ENCODE results near the gene CARD10. TPM values are rescaled to one million over a fixed set of nuclear protein-coding genes. Genes with fewer than 3 reads are reported as not detected.
"Not testable (repeated sequence)": the region's sequence is repeated elsewhere in the genome, so short reads cannot be mapped to it uniquely, and the experiment has no call there.

CARD10 gene
- total and polyA plus RNA-seq, 2 donors: 4.5 to 16.6 TPM

- not testable (repeated sequence) for H3K4me1 ChIP-seq (ENCODE audit: insufficient read depth); DNase-seq (ENCODE audit: extremely low spot score); H3K36me3 ChIP-seq (ENCODE audit: insufficient read depth); H3K27ac ChIP-seq (ENCODE audit: low read depth); H3K4me3 ChIP-seq (ENCODE audit: low read depth, low read length)
- 91% methylated on average over 9 of the region's 9 CpGs for WGBS
These were observed 8.7 kb upstream of the CARD10 start for GRCh38 chr22:37527952-37528351.

DNA sequence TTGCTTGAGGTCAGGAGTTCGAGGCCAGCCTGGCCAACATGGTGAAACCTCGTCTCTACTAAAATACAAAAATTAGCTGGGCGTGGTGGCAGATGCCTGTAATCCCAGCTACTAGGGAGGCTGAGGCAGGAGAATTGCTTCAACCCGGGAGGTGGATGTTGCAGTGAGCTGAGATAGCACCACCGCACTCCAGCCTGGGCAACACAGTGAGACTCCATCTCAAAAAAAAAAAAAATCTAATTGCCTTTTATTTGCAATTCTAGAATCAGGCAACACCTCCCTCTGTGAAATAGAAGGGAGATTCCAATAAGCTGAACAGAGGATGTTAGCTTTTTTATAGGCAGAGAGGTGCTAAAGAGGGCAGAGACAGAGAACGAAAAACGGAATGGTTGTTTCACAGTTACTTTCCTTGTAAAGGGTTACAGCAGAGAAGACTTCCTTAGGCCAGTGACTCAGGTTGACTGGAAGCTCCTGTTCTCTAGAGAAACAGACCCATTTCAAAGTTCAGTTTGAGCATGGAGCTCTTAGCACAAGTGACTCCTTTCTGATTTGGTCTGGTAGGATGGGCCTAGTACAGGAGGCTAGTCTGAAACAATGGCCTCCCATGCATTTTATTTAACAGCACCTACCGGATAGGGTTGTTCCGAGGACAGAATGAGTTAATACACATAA is 8.0 kb upstream of the CARD10 start:
- H3K4me3 ChIP-seq (ENCODE audit: low read depth, low read length); H3K27ac ChIP-seq (ENCODE audit: low read depth); H3K4me1 ChIP-seq (ENCODE audit: insufficient read depth); DNase-seq (ENCODE audit: extremely low spot score); H3K36me3 ChIP-seq (ENCODE audit: insufficient read depth): not testable (repeated sequence)
- WGBS: 94% methylated on average over 9 of the region's 9 CpGs

DNA sequence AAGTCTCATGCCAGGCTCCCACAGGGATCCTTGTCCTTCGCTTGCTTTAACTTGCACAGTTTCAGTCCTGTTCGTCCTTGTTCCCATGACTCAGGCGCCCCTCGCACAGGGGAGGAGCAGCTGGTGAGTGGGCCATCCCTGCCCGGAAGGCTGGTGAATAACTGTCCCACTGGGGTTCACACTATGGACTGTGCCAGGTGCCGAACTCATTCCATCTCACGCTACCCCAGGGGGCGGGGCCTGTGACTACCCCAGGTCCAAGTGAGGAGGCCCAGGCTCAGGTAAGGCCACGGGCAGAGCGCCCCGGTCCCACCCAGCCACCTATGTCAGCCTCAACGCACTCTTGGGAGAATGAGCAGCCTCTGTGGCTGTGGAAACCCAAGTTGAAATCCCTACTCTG is 7.2 kb upstream of the CARD10 start:
- Histone ChIP-seq H3K27ac (ENCODE audit: low read depth) (no peak overlapping the region), H3K36me3 (ENCODE audit: insufficient read depth) (no peaks in the 10 kb centered on the region), H3K4me1 (ENCODE audit: insufficient read depth) (no peaks in the 10 kb centered on the region), H3K4me3 (ENCODE audit: low read depth, low read length) (no peak overlapping the region)
- WGBS: 80% methylated on average over 12 of the region's 12 CpGs
- DNase-seq (ENCODE audit: extremely low spot score): no peak

DNA sequence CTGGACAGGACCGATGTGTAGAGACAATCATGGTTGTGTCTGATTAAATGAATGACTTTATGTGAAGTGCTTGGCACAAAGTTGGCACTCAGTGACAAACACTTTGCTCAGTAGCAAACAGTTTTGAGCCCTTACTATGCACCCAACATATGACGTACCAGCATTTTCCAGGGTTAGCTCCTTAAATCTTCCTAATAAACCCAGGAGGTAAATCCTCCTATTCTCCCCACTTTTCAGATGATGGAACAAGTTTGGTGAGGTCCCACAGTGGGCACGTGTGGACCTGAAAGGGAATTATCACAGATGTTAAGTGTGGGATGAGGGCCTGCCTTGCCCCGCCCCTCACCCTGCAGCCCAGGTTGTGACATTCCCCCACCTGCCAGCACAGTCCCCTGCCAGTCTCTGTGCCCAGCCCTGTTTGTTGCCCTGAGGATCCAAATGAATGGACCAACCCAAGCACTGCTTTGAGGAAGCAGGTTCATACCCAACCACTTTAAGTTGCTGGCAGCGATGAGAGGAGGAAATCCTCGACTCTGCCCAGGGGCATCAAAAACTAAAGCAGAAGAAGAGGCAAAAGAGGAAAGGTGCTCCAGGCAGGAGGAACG is 6.6 kb upstream of the CARD10 start:
- Histone ChIP-seq H3K4me3 (ENCODE audit: low read depth, low read length) (no peak overlapping the region), H3K4me1 (ENCODE audit: insufficient read depth) (no peaks in the 10 kb centered on the region), H3K27ac (ENCODE audit: low read depth) (no peak overlapping the region), H3K36me3 (ENCODE audit: insufficient read depth) (no peaks in the 10 kb centered on the region)
- DNase-seq (ENCODE audit: extremely low spot score): no peak
- WGBS: 78% methylated on average over 7 of the region's 7 CpGs

DNA sequence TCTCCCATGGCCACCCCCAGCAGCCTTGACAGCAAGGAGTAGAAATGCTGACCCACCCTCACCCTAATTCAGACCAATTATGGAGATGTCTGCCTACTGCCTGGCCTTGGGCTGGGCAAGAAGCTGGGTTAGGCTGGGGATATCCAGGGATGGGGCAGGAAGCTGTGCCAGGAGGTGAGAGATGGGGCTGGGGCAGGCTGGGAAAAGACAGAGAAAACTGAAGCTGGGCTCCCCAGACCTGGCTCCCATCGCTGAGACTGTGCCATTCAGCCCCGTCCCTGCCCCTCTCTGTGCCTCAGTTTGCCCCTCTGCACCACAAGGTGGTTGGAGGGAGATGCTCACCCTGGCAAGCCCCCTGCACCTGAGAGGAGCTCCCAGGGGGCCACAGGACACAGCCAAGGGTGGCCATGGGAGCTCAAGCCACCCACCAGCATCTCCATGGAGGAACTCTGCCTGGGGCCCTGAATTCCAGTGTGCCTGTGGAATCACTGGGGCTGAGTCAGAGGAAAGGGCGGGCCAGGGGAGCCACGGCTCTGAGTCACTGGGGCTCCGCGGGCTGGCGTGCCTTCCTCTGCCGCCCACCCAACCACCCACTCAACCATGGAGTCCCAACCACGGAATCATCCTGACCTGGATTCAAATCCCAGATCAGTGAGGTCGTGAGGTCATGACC is 6.0 kb upstream of the CARD10 start:
- WGBS: 56% methylated on average over 10 of the region's 10 CpGs
- H3K4me3 ChIP-seq (ENCODE audit: low read depth, low read length): no peak overlapping the region
- no peak for DNase-seq (ENCODE audit: extremely low spot score)
- H3K36me3 ChIP-seq (ENCODE audit: insufficient read depth): no peaks in the 10 kb centered on the region
- H3K4me1 ChIP-seq (ENCODE audit: insufficient read depth): no peaks in the 10 kb centered on the region
- no peak overlapping the region for H3K27ac ChIP-seq (ENCODE audit: low read depth)

GRCh38 chr22:37522482-37522881 is 3.3 kb upstream of the CARD10 start:
- 89% methylated on average over 6 of the region's 6 CpGs for WGBS
- Histone ChIP-seq H3K27ac (ENCODE audit: low read depth) (no peak overlapping the region), H3K36me3 (ENCODE audit: insufficient read depth) (no peaks in the 10 kb centered on the region), H3K4me1 (ENCODE audit: insufficient read depth) (no peaks in the 10 kb centered on the region), H3K4me3 (ENCODE audit: low read depth, low read length) (no peak overlapping the region)
- DNase-seq (ENCODE audit: extremely low spot score): no peak

- Histone ChIP-seq H3K4me3 (ENCODE audit: low read depth, low read length) (no peak overlapping the region), H3K27ac (ENCODE audit: low read depth) (no peak overlapping the region), H3K36me3 (ENCODE audit: insufficient read depth) (no peaks in the 10 kb centered on the region), H3K4me1 (ENCODE audit: insufficient read depth) (no peaks in the 10 kb centered on the region)
- no peak for DNase-seq (ENCODE audit: extremely low spot score)
- WGBS: 74% methylated on average over 14 of the region's 14 CpGs
These were observed 2.1 kb upstream of the CARD10 start for GRCh38 chr22:37521236-37521739.

DNA sequence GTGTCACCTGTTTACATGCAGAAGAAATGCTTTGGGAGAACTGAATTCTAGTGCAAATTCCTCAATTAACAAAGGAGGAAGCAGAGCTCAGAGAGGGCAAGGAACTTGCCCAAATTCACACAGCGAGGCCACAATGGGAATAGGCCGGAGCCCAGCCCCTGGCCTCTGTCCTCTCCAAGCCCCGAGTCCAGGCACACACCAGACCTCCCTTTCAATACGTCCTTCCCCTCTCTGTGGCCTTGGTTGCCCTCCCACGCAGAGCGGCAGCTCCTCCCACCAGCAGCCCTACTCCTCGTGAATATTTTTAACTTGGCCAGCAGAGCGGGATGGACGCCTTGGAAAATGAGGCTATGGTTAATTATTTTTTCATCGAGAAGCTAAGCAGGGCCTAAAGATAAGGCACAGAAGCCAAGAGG is 1.6 kb upstream of the CARD10 start:
- Histone ChIP-seq H3K27ac (ENCODE audit: low read depth) (no peak overlapping the region), H3K4me3 (ENCODE audit: low read depth, low read length) (no peak overlapping the region), H3K36me3 (ENCODE audit: insufficient read depth) (no peaks in the 10 kb centered on the region), H3K4me1 (ENCODE audit: insufficient read depth) (no peaks in the 10 kb centered on the region)
- DNase-seq (ENCODE audit: extremely low spot score): no peak
- WGBS: 61% methylated on average over 10 of the region's 10 CpGs

GRCh38 chr22:37518509-37519267 is 527 bp downstream of the CARD10 start:
- 16% methylated on average over 63 of the region's 63 CpGs for WGBS
- Histone ChIP-seq H3K27ac (ENCODE audit: low read depth) (no peak overlapping the region), H3K4me3 (ENCODE audit: low read depth, low read length) (peak overlapping the region; percentile 60), H3K4me1 (ENCODE audit: insufficient read depth) (no peaks in the 10 kb centered on the region), H3K36me3 (ENCODE audit: insufficient read depth) (no peaks in the 10 kb centered on the region)
- DNase-seq (ENCODE audit: extremely low spot score): no peak

DNA sequence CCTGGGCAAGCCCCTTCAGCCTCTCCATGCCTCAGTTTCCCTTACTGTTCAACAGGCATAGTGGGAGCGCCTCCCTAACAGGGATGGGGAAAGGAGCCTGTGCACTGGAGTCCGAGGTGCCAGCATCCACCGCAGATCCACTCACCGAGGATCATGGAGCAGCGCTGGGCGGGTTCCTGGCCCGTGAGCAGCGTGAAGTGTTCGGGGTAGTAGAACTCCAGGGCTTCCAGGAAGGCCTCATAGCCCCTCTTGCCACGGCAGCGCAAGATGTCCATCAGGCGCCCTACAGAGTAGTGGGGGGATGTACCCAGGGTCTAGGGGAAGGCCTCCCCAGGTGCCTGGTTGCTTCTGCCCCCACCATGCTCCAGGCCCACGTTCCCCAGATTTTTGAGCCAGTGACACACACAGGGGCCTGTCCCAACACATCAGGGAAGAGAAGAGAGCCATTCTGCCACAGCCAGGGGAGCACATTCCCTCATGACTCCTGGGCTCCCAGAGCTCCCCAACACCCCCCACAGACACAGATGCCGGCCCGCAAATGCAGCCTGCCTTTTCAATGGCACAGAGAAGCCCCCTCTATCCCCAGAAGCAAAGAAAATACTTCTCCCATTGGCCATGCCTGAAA is 1.3 kb downstream of the CARD10 start:
- Histone ChIP-seq H3K4me3 (ENCODE audit: low read depth, low read length) (no peak overlapping the region), H3K27ac (ENCODE audit: low read depth) (no peak overlapping the region), H3K36me3 (ENCODE audit: insufficient read depth) (no peaks in the 10 kb centered on the region), H3K4me1 (ENCODE audit: insufficient read depth) (no peaks in the 10 kb centered on the region)
- 84% methylated on average over 15 of the region's 15 CpGs for WGBS
- DNase-seq (ENCODE audit: extremely low spot score): no peak

- 99% methylated on average over 1 of the region's 1 CpG for WGBS
- Histone ChIP-seq H3K27ac (ENCODE audit: low read depth) (no peak overlapping the region), H3K4me3 (ENCODE audit: low read depth, low read length) (no peak overlapping the region), H3K36me3 (ENCODE audit: insufficient read depth) (no peaks in the 10 kb centered on the region), H3K4me1 (ENCODE audit: insufficient read depth) (no peaks in the 10 kb centered on the region)
- no peak for DNase-seq (ENCODE audit: extremely low spot score)
These were observed 2.8 kb downstream of the CARD10 start for GRCh38 chr22:37516456-37516855.

- 87% methylated on average over 23 of the region's 23 CpGs for WGBS
- DNase-seq (ENCODE audit: extremely low spot score): no peak
- Histone ChIP-seq H3K4me1 (ENCODE audit: insufficient read depth) (no peaks in the 10 kb centered on the region), H3K4me3 (ENCODE audit: low read depth, low read length) (no peak overlapping the region), H3K36me3 (ENCODE audit: insufficient read depth) (no peaks in the 10 kb centered on the region), H3K27ac (ENCODE audit: low read depth) (no peak overlapping the region)
These were observed 3.3 kb downstream of the CARD10 start for GRCh38 chr22:37515901-37516300.

- Histone ChIP-seq H3K4me3 (ENCODE audit: low read depth, low read length) (no peak overlapping the region), H3K36me3 (ENCODE audit: insufficient read depth) (no peaks in the 10 kb centered on the region), H3K27ac (ENCODE audit: low read depth) (no peak overlapping the region), H3K4me1 (ENCODE audit: insufficient read depth) (no peaks in the 10 kb centered on the region)
- 76% methylated on average over 15 of the region's 15 CpGs for WGBS
- DNase-seq (ENCODE audit: extremely low spot score): no peak
These were observed 4.6 kb downstream of the CARD10 start for GRCh38 chr22:37514526-37515051.
